GM12801 (cell line): ENCODE data around the gene P2RY2.

Experiments
- TF ChIP-seq, protein P1 (sequence below): IDR thresholded peaks from one replicate; pipeline ENCODE4 v1.5.1; 2011; ENCODE audit warnings: control low read depth; ENCODE audit not compliant: insufficient read length; ENCODE audit errors: extremely low read depth

The P2RY2 gene

DNA sequence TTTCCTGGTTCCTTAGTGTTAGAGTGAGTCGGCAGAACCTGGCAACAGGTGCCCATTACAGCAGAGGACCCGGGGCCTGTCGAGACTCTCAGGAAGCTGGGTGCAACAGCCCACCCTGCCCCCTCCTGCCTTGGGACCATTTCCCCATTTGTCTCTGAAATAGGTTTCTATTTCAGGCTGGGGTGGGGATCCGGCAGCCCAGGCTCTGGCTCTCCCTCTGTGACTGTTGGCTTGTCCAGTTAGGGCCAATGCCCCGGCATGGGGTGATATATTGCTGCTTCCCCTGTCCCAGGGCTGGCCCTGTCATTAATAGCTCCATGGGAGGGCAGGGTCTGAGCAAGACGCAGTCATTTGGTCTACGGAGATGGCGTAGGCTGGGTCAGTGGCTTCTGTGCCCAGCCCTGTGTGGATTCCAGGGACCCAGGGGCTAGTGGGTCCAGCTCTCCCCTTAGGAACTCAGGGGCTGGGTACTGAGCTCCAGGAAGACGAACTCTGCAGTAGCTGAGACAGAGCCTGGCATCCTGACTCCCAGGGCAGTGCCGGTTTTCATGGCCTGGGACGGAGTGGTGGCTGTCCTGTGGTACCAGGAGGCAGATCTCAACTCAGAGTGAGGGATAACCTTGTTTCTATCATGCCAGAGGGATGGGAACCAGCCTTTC lies 56.8 kb downstream of the P2RY2 start:
- TF ChIP-seq, protein P1, sequence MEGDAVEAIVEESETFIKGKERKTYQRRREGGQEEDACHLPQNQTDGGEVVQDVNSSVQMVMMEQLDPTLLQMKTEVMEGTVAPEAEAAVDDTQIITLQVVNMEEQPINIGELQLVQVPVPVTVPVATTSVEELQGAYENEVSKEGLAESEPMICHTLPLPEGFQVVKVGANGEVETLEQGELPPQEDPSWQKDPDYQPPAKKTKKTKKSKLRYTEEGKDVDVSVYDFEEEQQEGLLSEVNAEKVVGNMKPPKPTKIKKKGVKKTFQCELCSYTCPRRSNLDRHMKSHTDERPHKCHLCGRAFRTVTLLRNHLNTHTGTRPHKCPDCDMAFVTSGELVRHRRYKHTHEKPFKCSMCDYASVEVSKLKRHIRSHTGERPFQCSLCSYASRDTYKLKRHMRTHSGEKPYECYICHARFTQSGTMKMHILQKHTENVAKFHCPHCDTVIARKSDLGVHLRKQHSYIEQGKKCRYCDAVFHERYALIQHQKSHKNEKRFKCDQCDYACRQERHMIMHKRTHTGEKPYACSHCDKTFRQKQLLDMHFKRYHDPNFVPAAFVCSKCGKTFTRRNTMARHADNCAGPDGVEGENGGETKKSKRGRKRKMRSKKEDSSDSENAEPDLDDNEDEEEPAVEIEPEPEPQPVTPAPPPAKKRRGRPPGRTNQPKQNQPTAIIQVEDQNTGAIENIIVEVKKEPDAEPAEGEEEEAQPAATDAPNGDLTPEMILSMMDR: no peak

DNA sequence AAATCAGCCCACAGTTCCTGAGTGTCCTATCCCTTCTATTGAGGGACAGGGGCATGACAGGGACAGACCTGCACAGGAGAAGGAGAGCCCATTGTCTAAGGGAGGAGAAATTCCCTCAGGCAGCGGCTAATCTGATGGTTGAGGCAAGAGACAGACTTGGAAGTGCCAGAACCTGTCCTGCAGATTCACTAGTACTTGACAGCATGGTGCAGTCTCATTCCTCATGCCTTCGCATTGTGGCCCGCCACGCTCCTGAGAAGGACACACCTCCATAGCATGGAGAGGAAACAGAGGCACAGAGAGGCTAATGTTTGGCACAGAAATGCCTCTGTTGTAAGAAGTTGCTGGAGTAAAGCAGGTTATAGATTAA lies 57.3 kb downstream of the P2RY2 start:
- TF ChIP-seq, protein P1: no peak

DNA sequence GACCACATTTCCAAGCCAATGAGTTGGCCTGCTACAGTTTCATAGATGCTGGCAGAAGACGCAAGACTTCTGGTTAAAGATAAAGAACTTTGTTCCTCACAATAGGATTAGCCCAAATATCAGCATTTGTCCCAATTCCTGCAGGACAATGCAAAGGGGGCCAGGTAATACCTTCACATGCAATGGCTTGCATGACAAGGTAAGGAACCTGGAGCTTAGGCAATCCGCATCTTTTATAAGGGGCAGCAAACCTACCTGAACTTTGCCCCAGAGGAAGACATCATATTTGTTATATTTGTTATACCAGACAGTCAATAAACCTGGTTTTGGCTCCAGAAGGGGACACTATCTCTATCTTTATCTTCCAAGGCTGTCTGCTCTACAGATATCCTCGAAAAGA lies 59.4 kb downstream of the P2RY2 start:
- TF ChIP-seq, protein P1: no peak

DNA sequence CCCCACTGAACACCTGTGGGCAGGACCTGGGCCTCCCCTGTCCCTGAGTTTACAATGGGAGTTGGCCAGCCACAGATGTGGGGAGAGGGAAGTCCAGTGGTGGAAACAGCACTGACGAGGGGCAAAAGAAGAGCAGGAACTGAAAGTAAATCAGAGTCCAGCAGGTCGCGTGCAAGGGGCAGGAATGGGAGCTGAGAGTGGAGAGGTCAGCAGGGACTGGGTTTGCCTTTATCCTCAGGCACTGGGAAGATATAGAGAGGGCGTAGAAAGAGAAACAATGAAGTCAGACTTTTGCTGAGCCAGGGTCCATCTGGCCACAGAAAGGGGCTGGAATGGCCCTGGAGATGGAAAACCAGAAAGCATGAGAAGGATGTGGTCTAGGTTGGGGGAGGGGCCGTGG lies 62.5 kb downstream of the P2RY2 start:
- TF ChIP-seq, protein P1: no peak

DNA sequence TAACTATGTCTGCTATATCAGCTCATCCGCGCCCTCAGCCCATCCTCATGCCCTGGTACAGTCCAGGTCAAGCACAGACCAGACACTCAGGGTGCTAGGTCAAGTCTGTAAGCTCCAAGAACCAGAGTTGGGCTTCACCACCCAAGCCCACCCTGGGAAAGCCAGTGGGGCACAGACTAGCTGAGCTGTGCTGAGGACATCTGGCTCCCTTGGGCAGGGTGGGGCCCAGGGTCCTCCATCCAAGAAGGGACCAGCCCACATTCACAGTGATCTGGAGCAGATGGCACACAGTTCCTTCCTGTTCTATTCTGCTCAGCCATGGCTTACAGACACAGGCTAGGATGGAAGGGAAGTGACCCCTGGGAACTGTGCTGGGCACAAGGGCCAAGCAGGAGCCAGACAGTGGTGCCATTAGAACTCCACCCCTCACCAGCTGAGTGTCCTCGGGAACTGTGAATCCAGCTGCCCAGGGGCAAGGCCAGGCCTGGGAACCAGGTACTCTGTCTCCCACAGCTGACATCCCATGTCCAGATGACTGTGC lies 63.2 kb downstream of the P2RY2 start:
- TF ChIP-seq, protein P1: no peak

DNA sequence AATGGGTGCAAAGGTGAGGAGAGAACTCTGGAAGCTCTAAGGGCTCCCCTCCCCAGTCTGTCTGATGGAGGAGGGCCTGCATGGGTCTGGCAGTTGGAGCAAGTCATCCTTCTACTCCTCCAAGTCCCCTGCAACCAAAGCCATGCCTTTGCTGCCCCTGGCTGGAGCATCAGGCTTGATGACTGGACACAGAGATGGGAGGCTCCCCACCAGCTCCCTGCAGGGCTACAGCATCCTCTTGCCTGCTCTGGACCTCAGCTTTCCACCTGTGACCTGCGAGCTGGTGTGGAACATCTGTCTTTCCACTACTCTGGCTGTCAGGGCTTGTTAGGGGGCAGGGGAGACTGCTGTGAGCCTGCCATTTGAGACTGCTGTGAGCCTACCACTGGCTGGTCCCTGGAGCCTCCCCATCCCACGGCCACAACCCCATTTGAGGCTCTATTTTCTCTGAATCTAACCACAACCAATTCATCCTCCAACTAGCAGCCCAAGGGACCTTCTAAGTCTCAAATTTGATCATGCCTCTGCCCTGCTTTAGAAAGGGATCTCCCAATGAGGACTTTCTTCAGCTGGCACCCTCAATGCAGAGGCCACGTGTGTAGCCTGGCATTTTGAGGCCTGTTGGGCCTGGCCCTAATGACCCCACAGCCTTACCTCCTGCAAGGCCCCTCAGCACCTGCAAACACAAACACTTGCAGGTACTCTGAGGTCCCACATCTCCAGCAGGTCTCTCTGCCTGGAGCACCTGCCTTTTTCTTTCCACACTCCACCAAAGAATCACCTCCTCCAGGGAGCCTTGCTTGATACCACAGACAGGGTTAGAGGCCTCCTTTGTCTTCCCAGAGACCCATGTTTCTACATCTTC lies 63.9 kb downstream of the P2RY2 start:
- TF ChIP-seq, protein P1: no peak

DNA sequence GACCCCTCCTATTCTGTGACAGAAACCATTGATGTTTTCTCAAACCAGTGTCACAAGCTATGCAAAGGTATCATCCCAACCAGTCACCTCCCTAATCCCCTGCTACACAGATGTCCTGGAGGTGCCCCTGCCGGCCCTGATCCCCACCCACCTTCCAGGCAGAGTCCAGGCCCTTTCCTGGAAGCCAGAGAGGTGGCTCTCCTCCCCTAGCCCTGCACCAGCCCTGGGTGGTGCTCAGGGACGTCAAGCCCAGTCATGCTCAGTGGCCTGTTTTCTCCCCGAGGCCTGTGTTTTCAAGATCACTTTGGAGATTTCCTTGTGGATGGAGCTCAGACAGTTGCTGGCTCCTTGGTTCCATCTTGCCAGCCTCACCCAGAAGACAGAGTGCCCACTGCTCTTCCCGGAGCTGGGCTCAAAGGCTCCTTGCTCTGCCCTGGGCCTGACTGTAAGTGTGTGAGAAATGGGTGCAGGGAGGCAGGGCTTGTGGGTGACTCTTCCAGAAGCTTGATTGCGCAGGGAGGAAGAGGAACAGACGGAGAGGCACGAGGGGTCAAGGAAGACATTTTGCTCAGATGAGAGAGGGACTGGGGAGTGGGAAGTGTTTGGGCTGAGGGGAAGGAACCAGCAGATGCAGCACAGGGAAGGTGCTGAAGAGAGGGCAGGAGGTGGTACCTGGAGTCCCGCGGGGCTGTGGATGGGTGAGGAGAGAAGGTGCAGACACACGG lies 65.4 kb downstream of the P2RY2 start:
- TF ChIP-seq, protein P1: no peak
